K562 (cell line): ENCODE data around the gene SENP3.

Experiments
- ATF4 ChIP-seq: fragments of 450-650 bp; formaldehyde crosslinking; IDR thresholded peaks from 2 replicates; pipeline ENCODE4 v1.4.0; 2022; ENCODE audit warnings: mild to moderate bottlenecking, moderate library complexity
- CBX2 ChIP-seq: fragments of 200-600 bp; sonication (generic); IDR thresholded peaks from one replicate; pipeline ENCODE4 v1.6.1; 2012; ENCODE audit warnings: mild to moderate bottlenecking, low read length, inconsistent platforms; ENCODE audit not compliant: insufficient read depth, poor library complexity, severe bottlenecking
- CTCF ChIP-seq, 3 experiments: IDR thresholded peaks in 2 of 3; conservative IDR thresholded peaks in 1 of 3; 2 replicates each; pipeline ENCODE4 v1.5.1; 2011 to 2012; ENCODE audit warnings: low read length in 3 of 3, mild to moderate bottlenecking in 3 of 3, control low read depth in 2 of 3, improper control_type of control experiment in 1 of 3, inconsistent platforms in 1 of 3, low read depth in 1 of 3, mixed read lengths in 1 of 3, moderate library complexity in 1 of 3; ENCODE audit not compliant: insufficient read depth in 2 of 3
- DPF2 ChIP-seq: fragments of 450-650 bp; IDR thresholded peaks from 2 replicates; pipeline ENCODE4 v1.6.1; 2016
- KLF16 ChIP-seq: IDR thresholded peaks from 2 replicates; pipeline ENCODE4 v1.6.1; 2016; ENCODE audit warnings: antibody characterized with exemption
- NR1H2 ChIP-seq: sonication (generic); formaldehyde crosslinking; IDR thresholded peaks from 2 replicates; pipeline ENCODE4 v1.4.0; 2020; ENCODE audit warnings: mild to moderate bottlenecking, missing genetic modification reagents
- PCBP1 ChIP-seq: fragments of 200-400 bp; formaldehyde crosslinking; IDR thresholded peaks from 2 replicates; pipeline ENCODE4 v1.6.1; 2018; ENCODE audit warnings: mild to moderate bottlenecking, low read depth, low read length; ENCODE audit not compliant: poor library complexity, severe bottlenecking
- PRDM10 ChIP-seq: fragments of 450-650 bp; IDR thresholded peaks from 2 replicates; pipeline ENCODE4 v1.6.1; 2018; ENCODE audit not compliant: partially characterized antibody
- RAD21 ChIP-seq, 2 experiments: fragments of 250-450 bp in 1 of 2; fragments of 450-650 bp in 1 of 2; sonication (Bioruptor Pico) in 1 of 2; formaldehyde crosslinking in 1 of 2; IDR thresholded peaks in 1 of 2; conservative IDR thresholded peaks in 1 of 2; 2 replicates each; pipeline versions ENCODE4 v1.4.0 to v1.8.0; 2020 to 2022; ENCODE audit warnings: mild to moderate bottlenecking in 2 of 2, moderate library complexity in 1 of 2
- RFX1 ChIP-seq: fragments of 450-650 bp; IDR thresholded peaks from 2 replicates; pipeline ENCODE4 v1.6.1; 2016; ENCODE audit warnings: mild to moderate bottlenecking, moderate library complexity
- USF2 ChIP-seq: sonication (generic); formaldehyde crosslinking; IDR thresholded peaks from 2 replicates; pipeline ENCODE4 v1.5.0; 2020; ENCODE audit warnings: missing genetic modification reagents

GRCh38 chr17:7618608-7619007, 56.9 kb downstream of the SENP3 start:
- TF ChIP-seq PRDM10, result no peak
- no peak for TF ChIP-seq USF2 (CRISPR knock-in tag)
- TF ChIP-seq RFX1, result no peak
- TF ChIP-seq KLF16, result no peak
- no peak for TF ChIP-seq CTCF (IDR thresholded peaks at IDR 0.05 in 2 of 3, conservative IDR thresholded peaks at IDR 0.05 in 1 of 3; ENCODE audit: insufficient read depth in 2 of 3, low read depth in 1 of 3, low read length in 3 of 3)
- no peak for TF ChIP-seq CBX2
- TF ChIP-seq NR1H2, result no peak
- TF ChIP-seq RAD21 (CRISPR knock-in tag; conservative IDR thresholded peaks at IDR 0.05 in 1 of 2, IDR thresholded peaks at IDR 0.05 in 1 of 2), result no peak
- TF ChIP-seq PCBP1, result no peak
- TF ChIP-seq ATF4 (CRISPR knock-in tag), result no peak
- TF ChIP-seq DPF2, result no peak
